ENCODE data around the gene HPX.

Gene HPX

DNA sequence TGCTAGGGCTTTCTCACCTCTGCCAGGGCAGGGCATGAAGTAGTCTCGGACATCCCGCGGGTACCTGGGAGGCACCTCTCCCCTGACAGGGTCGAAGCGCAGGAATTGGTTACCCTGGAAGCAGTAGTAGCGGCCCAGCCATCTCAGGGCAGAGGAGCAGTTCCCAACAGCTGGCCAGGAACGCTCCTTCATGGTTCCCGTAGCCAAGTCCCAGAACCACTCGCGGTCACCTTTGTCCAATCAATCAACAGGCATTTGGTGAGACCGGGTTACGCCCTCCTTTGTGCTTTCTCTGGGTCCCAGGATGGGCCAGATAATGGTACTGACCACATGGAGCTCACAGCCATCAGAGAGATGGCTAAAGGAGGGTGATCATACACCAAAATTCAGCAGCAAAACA is 3.4 kb downstream of the HPX start:
- no peak for DNase-seq (ENCODE audit: low read depth)
- TF ChIP-seq, protein P1, sequence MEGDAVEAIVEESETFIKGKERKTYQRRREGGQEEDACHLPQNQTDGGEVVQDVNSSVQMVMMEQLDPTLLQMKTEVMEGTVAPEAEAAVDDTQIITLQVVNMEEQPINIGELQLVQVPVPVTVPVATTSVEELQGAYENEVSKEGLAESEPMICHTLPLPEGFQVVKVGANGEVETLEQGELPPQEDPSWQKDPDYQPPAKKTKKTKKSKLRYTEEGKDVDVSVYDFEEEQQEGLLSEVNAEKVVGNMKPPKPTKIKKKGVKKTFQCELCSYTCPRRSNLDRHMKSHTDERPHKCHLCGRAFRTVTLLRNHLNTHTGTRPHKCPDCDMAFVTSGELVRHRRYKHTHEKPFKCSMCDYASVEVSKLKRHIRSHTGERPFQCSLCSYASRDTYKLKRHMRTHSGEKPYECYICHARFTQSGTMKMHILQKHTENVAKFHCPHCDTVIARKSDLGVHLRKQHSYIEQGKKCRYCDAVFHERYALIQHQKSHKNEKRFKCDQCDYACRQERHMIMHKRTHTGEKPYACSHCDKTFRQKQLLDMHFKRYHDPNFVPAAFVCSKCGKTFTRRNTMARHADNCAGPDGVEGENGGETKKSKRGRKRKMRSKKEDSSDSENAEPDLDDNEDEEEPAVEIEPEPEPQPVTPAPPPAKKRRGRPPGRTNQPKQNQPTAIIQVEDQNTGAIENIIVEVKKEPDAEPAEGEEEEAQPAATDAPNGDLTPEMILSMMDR (conservative IDR thresholded peaks at IDR 0.05; ENCODE audit: low read length): no peak
- no peak overlapping the region for H3K4me3 ChIP-seq (ENCODE audit: low read length)

- DNase-seq (ENCODE audit: low read depth): no peak
- TF ChIP-seq, protein P1 (conservative IDR thresholded peaks at IDR 0.05; ENCODE audit: low read length): no peak
- no peak overlapping the region for H3K4me3 ChIP-seq (ENCODE audit: low read length)
Observed at GRCh38 chr11:6433998-6434660, 6.7 kb downstream of the HPX start.

DNA sequence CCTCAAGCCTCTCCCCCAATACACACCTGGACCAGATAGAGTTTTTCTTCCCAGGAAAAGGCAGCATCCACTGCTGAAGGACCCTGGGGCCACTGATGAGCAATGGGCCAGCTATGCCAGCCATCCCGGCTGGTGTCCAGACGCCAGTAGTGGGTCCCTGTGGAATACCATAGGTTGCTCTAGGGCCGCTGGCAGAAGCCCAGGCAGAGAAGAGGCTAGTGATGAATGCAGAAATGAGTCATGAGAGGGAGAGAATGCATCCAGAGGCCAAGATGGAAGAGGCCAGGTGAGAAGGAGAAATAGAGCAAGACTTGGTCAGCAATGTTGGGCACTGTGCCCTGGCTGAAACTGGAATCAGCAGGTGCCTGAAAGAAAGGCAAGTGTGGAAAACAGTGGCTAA is 8.9 kb downstream of the HPX start:
- TF ChIP-seq, protein P1 (conservative IDR thresholded peaks at IDR 0.05; ENCODE audit: low read length): no peak
- peak; percentile 85 for DNase-seq (ENCODE audit: low read depth)
- H3K4me3 ChIP-seq (ENCODE audit: low read length): no peak overlapping the region

DNA sequence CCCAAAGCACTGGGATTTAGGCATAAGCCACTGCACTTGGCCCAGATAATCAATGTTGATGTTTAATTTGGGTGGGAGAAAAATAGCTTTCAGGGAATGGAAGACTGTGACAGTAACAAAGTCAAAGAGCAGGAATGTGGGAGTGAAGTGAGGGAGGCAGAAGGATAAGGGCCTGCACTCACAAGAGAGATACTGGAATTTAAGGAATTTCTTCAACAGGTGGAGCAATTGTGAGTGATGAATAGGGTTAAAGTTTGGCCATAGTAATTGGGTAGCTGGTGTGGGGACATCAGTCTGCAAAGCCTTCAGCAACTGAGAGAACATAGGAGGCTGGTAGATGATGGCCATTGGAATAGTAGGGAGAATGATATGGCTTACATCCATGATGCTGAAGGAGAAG is 13.3 kb downstream of the HPX start:
- DNase-seq (ENCODE audit: low read depth): no peak
- TF ChIP-seq, protein P1 (conservative IDR thresholded peaks at IDR 0.05; ENCODE audit: low read length): no peak
- no peak overlapping the region for H3K4me3 ChIP-seq (ENCODE audit: low read length)

- TF ChIP-seq, protein P1 (conservative IDR thresholded peaks at IDR 0.05; ENCODE audit: low read length): no peak
- DNase-seq (ENCODE audit: low read depth): no peak
- H3K4me3 ChIP-seq (ENCODE audit: low read length): no peak overlapping the region
Observed at GRCh38 chr11:6420677-6421076, 20.1 kb downstream of the HPX start.

GRCh38 chr11:6419009-6419631 is 21.7 kb downstream of the HPX start, which contains the start of gene APBB1:
TSS of gene APBB1 (minus strand) at chr11:6419094. CDS start at chr11:6411347, 7,747 bp downstream.
- H3K4me3 ChIP-seq (ENCODE audit: low read length): peak within 1 kb of the TSS; percentile 77
- TF ChIP-seq, protein P1 (conservative IDR thresholded peaks at IDR 0.05; ENCODE audit: low read length): peak; percentile 29
- peak; percentile 48 for DNase-seq (ENCODE audit: low read depth)

GRCh38 chr11:6418557-6419008 is 22.2 kb downstream of the HPX start:
- H3K4me3 ChIP-seq (ENCODE audit: low read length): peak overlapping the region; percentile 77
- TF ChIP-seq, protein P1 (conservative IDR thresholded peaks at IDR 0.05; ENCODE audit: low read length): no peak
- no peak for DNase-seq (ENCODE audit: low read depth)
